Measurements from ENCODE around the gene GLRX3.

GLRX3 gene

DNA sequence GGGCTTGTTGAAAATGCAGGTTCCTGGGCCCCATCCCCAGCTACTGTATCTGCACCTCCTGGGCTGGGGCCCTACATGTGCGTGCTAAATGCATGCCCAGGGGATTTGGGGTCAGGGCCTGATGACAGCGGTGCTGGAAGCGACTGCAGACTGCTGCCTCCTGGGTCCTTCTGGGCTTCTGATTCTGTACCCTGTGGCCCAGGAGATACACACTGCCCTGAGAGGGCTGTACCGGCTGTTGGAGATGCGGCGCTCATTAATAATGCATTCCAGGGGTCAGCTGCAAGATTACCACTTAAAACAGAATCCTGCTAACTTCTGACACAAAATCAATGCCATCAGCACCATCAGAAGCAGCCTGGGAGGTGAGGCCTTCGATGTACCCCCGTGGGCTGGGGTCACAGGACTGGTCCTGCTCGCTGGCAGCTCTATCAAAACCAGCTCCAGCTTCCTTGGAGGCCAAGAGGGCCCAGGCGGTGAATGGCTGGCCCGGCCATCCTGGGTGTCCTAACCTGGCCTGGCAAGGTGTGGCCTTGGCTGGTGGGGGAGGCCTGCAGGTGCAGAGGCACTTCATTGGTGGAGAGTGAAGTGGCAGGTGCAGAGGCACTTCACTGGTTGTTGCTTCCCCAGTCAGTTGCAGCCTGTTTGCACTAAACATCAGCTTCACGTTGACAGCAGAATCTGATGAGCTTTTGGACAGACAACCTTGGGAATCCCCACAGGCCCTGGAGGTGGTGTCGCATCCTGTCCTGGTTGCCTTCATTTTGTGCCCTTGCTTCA lies 79.2 kb downstream of the GLRX3 start:
- H3K36me3 ChIP-seq (ENCODE audit: insufficient read depth, low read length): no peaks in the 10 kb centered on the region
- no peak overlapping the region for H3K9ac ChIP-seq (ENCODE audit: low read depth, low read length)
- H3K4me1 ChIP-seq (ENCODE audit: insufficient read depth, low read length): no peaks in the 10 kb centered on the region
- no peaks in the 10 kb centered on the region for H3K9me3 ChIP-seq (ENCODE audit: control insufficient read depth, insufficient read depth, low read length)

DNA sequence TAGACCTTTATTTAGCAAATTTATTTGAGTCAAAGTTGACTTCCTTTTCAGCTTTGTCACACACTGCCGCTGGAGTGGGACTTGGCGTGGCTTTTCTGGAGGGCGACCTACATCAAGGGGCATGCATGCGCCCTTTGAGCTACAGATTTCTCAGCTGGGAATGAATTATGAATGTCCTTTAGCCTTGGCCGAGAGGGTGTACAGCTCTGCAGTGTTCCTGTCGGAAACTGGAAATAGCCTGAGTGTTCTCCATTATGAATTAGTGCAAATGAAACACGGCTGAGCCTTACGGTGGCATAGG lies 79.7 kb downstream of the GLRX3 start:
- no peak overlapping the region for H3K9ac ChIP-seq (ENCODE audit: low read depth, low read length)
- no peaks in the 10 kb centered on the region for H3K4me1 ChIP-seq (ENCODE audit: insufficient read depth, low read length)
- no peaks in the 10 kb centered on the region for H3K9me3 ChIP-seq (ENCODE audit: control insufficient read depth, insufficient read depth, low read length)
- no peaks in the 10 kb centered on the region for H3K36me3 ChIP-seq (ENCODE audit: insufficient read depth, low read length)

DNA sequence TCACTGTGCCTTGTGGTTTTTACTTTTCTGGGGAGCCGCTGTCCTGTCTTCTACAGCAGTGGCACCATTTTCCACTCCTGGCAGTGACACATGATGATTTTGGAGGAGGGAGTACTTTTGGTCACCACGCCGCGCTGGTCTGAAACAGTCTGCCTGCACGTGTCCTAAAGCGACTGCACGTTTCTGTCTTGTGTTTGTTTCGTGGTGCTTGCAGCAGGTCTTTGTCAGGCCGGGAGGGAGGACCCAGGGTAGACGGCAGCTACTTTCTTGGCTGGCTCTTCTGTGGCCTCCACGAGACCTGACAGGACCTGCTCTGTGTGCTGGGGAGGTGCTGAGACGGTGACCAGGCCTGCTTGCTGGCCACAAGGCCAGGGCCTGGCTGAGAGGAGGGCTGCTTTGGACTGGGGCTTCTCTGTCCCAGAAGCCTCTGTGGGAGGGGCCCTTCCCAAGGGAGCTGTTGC lies 82.0 kb downstream of the GLRX3 start:
- H3K4me1 ChIP-seq (ENCODE audit: insufficient read depth, low read length): no peaks in the 10 kb centered on the region
- no peaks in the 10 kb centered on the region for H3K36me3 ChIP-seq (ENCODE audit: insufficient read depth, low read length)
- no peak overlapping the region for H3K9ac ChIP-seq (ENCODE audit: low read depth, low read length)
- no peaks in the 10 kb centered on the region for H3K9me3 ChIP-seq (ENCODE audit: control insufficient read depth, insufficient read depth, low read length)

DNA sequence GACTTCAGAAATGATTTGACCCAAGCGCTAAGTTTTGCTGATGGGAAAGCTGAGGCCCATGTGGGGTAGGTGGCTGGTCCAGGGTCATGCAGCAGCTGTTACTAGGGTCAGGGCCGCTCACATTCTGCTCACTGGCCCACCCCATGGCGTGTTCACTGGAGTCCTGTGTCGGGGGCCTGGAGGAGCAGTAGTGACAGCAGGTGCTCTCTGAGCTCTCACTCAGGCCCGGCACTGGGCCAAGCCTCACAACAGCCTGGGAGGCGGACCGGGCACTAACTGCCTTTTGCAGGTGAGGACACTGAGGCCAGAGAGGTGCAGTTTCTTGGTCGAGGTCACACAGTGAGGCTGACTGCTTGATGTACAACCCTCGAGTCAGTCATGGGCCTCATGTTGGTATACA lies 82.7 kb downstream of the GLRX3 start:
- Histone ChIP-seq H3K9me3 (ENCODE audit: control insufficient read depth, insufficient read depth, low read length) (no peaks in the 10 kb centered on the region), H3K9ac (ENCODE audit: low read depth, low read length) (no peak overlapping the region), H3K36me3 (ENCODE audit: insufficient read depth, low read length) (no peaks in the 10 kb centered on the region), H3K4me1 (ENCODE audit: insufficient read depth, low read length) (no peaks in the 10 kb centered on the region)

DNA sequence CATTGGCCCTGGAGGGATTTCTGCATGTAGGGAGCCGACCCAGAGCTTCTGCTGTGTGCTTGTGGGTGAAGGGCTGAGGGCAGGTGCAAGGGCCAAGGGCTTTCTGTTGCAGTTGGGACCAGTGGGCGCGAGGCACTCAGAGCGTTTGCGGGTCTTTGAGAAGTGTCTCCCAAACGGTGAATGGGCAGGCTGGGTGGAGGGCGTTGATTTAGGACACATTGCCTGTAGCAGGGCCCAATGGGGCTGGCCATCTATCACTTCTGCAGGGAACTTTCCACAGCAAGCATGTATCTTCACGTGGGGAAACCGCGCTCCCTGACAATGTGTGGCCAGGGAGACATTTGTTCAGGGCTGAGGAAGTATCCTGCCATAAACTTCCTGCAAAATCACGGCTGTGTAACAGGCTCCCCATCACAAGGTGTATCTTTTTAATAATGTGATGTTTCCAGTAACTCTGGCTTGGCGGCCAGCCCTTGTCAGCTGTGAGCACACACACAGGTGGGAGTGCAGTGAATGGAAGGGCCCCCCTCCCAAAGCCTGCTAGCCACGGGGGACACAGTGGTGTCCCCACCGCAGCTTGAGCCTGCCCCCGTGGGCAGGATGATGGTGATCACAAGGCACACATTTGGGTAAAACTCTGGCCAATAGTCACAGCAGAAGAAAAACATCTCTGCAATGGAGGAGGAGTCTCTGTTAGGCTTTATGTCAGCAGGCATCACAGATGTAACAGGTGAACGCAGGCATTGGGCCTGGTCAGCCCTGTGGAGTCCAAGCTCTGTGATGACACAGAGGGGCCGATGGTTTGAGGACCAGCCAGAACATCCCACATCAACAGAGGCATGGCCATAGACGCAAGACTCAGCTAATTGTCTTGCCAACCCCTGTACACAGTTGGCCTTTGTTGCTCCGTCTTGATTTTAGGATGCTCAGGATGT lies 84.3 kb downstream of the GLRX3 start:
- Histone ChIP-seq H3K4me1 (ENCODE audit: insufficient read depth, low read length) (no peaks in the 10 kb centered on the region), H3K36me3 (ENCODE audit: insufficient read depth, low read length) (no peaks in the 10 kb centered on the region), H3K9ac (ENCODE audit: low read depth, low read length) (no peak overlapping the region), H3K9me3 (ENCODE audit: control insufficient read depth, insufficient read depth, low read length) (no peaks in the 10 kb centered on the region)

DNA sequence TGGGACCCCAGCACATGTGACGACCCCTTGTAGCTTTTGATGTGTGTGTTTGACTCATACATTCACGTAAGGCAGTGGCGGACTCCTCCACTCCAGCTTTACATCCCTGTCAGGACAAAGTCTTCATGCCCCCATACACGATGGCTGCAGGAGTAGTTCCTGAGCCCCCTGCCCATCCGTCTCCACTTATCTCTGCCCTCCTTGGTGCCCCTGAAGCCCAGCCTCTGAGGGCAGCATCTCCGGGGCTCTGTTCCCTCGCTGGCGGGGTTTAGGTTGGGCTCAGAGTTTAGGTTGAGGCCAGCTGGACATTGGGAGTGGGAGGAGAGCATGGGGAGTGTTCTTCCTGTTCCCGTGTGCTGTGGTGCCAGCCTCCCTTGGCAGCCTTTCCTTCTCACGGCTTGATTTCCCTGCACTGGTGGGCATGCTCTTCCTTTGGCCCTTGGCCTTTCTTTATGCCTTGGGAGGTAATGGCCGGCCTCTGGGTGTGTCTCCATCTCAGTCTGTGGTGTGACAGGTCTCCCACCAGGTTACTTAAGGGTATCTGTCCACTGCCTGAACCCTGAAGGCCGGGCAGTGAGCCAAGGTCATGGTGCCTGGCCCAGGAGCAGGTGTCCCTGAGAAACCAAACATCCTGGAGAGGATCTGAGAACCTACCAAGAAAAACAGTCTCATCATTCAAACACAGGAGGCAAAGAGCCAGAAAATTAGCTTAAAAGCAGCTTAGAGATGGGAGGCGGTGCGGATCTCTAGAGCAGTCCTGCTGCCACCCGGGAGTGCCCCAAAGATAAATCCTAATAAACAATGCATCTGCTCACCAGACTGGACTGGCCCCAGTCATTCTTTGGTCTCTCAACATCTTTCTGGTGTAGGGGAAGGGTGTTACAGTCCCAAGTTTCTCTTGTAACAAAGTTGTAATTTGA lies 85.5 kb downstream of the GLRX3 start:
- Histone ChIP-seq H3K9ac (ENCODE audit: low read depth, low read length) (no peak overlapping the region), H3K9me3 (ENCODE audit: control insufficient read depth, insufficient read depth, low read length) (no peaks in the 10 kb centered on the region), H3K36me3 (ENCODE audit: insufficient read depth, low read length) (no peaks in the 10 kb centered on the region), H3K4me1 (ENCODE audit: insufficient read depth, low read length) (no peaks in the 10 kb centered on the region)

DNA sequence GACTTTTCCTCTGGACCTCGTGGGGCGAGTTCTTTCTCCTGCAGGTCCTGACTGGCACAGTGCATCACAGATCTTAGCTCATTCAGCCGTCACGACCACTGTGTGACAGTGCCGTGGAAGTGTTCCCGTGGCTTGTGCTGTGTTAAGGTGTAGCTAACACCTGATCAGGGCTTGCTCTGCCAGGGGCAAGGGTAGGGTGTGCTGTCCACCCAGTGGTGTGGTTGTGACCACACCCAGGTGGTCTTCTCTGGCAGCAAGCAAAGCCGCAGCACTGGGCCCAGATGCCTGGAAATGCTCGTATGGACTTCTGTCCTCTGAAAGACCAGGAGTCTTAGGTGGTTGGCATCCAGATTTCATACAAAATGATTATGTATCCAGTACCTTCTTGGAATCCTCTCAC lies 86.2 kb downstream of the GLRX3 start:
- H3K36me3 ChIP-seq (ENCODE audit: insufficient read depth, low read length): no peaks in the 10 kb centered on the region
- H3K9me3 ChIP-seq (ENCODE audit: control insufficient read depth, insufficient read depth, low read length): no peaks in the 10 kb centered on the region
- no peak overlapping the region for H3K9ac ChIP-seq (ENCODE audit: low read depth, low read length)
- no peaks in the 10 kb centered on the region for H3K4me1 ChIP-seq (ENCODE audit: insufficient read depth, low read length)

DNA sequence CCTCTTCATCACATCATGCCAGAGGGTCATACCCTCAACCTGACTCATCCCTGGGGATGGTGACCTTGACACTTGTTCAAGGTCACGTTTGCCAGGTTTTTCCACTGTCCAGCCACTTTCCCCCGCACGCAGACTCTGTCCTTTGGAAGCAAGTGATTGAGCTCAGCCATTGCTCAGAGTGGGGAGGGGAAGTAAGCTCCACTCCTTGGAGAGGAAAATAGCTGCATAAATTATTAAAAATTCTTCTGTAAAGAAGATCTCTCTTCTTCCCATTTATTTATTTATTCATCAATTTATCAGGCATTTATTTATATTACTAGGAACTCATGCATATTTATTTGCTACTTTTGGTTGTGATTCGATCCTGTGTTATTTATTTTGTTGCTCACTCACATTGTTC lies 88.0 kb downstream of the GLRX3 start:
- Histone ChIP-seq H3K36me3 (ENCODE audit: insufficient read depth, low read length) (no peaks in the 10 kb centered on the region), H3K9ac (ENCODE audit: low read depth, low read length) (no peak overlapping the region), H3K4me1 (ENCODE audit: insufficient read depth, low read length) (no peaks in the 10 kb centered on the region), H3K9me3 (ENCODE audit: control insufficient read depth, insufficient read depth, low read length) (peaks cover 3% of the 10 kb centered on the region; the same call in 1 of the 2 replicates)

DNA sequence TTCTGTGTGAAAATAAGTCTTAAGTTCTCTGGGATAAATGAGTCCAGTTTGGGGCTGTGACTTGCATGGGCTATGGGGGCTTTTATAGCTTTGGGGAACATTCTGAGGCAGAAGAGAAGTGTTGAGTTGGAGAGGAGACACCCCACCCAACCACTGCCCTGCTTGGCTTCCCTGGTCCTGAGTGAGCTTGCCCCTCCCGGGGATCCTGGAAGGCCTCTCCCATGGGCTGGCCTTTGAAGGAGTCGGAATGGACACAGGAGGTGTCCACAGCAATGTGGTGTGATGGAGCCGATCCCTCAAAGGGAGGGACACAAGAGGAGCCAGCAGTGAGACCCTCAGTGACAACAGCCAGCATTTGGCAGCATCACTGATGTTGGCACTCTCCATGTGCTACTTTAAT lies 89.8 kb downstream of the GLRX3 start:
- H3K9ac ChIP-seq (ENCODE audit: low read depth, low read length): no peak overlapping the region
- H3K36me3 ChIP-seq (ENCODE audit: insufficient read depth, low read length): no peaks in the 10 kb centered on the region
- no peaks in the 10 kb centered on the region for H3K4me1 ChIP-seq (ENCODE audit: insufficient read depth, low read length)
- peaks cover 3% of the 10 kb centered on the region; the same call in 1 of the 2 replicates for H3K9me3 ChIP-seq (ENCODE audit: control insufficient read depth, insufficient read depth, low read length)

DNA sequence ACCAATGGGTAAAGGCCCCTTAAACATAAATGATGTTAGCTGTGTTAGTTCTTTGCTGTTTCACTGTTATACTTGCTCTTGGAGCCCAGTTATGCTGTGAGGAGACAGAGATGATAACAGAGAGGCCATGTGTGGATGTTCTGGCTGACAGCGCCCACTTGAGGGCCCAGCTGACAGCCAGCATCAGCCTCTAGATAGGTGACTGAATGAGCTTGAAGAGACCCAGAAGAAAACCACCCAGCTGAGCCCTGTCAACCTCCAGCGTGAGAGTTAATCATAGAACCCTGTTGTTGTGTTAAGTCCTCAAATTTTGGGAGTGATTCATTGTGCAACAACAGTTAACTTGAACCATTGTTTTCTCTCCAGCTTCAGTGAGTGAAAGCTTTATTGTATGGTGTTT lies 91.7 kb downstream of the GLRX3 start:
- H3K4me1 ChIP-seq (ENCODE audit: insufficient read depth, low read length): no peaks in the 10 kb centered on the region
- peaks cover 3% of the 10 kb centered on the region; the same call in 1 of the 2 replicates for H3K9me3 ChIP-seq (ENCODE audit: control insufficient read depth, insufficient read depth, low read length)
- H3K9ac ChIP-seq (ENCODE audit: low read depth, low read length): no peak overlapping the region

More for the DNA sequence above, 91.7 kb downstream of the GLRX3 start:
- no peaks in the 10 kb centered on the region for H3K36me3 ChIP-seq (ENCODE audit: insufficient read depth, low read length)

Measured in ES-I3 (cell line).